LNCAP (cell line): ENCODE results near the gene CHCHD1.

ENCODE experiments used
- TF ChIP-seq, protein P1 (sequence below): fragments of 450-650 bp; IDR thresholded peaks from 2 replicates; pipeline ENCODE4 v1.5.1; 2017; ENCODE audit warnings: mild to moderate bottlenecking

The CHCHD1 gene

GRCh38 chr10:73761781-73762180 is 20.1 kb upstream of the CHCHD1 start:
- TF ChIP-seq, protein P1, sequence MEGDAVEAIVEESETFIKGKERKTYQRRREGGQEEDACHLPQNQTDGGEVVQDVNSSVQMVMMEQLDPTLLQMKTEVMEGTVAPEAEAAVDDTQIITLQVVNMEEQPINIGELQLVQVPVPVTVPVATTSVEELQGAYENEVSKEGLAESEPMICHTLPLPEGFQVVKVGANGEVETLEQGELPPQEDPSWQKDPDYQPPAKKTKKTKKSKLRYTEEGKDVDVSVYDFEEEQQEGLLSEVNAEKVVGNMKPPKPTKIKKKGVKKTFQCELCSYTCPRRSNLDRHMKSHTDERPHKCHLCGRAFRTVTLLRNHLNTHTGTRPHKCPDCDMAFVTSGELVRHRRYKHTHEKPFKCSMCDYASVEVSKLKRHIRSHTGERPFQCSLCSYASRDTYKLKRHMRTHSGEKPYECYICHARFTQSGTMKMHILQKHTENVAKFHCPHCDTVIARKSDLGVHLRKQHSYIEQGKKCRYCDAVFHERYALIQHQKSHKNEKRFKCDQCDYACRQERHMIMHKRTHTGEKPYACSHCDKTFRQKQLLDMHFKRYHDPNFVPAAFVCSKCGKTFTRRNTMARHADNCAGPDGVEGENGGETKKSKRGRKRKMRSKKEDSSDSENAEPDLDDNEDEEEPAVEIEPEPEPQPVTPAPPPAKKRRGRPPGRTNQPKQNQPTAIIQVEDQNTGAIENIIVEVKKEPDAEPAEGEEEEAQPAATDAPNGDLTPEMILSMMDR: no peak

GRCh38 chr10:73762915-73763314 is 18.9 kb upstream of the CHCHD1 start:
- TF ChIP-seq, protein P1: no peak

GRCh38 chr10:73763343-73763742 is 18.5 kb upstream of the CHCHD1 start:
- TF ChIP-seq, protein P1: no peak

GRCh38 chr10:73765066-73765465 is 16.8 kb upstream of the CHCHD1 start:
- TF ChIP-seq, protein P1: no peak

- TF ChIP-seq, protein P1: no peak
Observed at GRCh38 chr10:73768881-73769280, 13.0 kb upstream of the CHCHD1 start.

DNA sequence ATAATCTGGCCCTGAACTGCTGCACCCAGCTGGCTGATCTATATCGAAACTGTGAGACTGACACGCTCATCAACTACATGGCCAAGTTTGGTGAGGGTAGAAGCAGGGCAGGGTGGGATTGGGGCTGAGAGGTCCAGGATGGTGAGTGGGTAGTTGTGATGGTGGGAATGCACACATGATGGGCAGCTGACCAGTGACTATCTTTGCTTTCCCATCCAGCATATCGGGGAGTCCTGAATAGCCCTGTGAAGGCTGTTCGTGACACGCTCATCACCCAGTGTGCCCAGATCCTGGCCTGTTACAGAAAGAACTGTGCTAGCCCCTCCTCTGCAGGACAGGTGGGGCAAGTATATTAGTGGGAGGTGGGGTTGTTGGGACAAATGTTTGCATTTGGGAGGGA is 12.5 kb upstream of the CHCHD1 start:
- TF ChIP-seq, protein P1: no peak

DNA sequence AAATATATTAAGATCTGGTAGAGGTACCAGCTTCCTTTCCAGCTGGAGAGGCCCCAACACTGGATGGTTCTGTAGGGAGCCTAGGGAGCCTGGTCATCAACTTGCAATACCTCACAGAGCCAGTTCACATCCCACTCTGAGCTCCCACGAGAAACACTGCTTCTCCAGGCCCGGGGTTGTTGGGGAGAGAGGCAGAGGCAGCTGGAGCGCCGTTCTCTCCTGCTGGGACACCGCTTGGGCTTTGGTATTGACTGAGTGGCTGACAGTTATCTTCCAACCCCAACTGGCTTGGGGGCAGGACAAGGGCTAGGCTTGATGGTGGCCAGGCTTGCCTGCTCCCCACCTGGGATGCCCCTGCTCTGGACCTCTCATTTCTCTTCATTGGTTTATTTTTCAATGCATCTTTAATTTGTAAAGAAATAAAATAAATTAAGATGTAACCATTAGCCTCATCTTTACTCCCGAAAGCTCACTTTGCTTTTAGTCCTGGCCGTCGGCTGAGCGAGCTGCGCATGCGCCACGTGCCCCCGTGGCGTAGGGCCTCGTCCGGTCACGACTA is 10.0 kb upstream of the CHCHD1 start:
- TF ChIP-seq, protein P1: no peak
